PC-9 (cell line): ENCODE results near the gene SCGB1C1. TPM values are rescaled to one million over a fixed set of nuclear protein-coding genes. Genes with fewer than 3 reads are reported as not detected.

Experiments
- BruUV-seq: library from RNA; stranded (reverse); fragments of 400-500 nt; replicated peaks from 2 replicates; lab custom pipeline; 2021; lab: Mats Ljungman, UMichigan
- CTCF ChIA-PET: fragments of 300-600 bp; sonication (Branson Sonifier 250); formaldehyde crosslinking; loops from one replicate; lab custom pipeline; 2022; ENCODE audit warnings: antibody characterized with exemption; lab: Charles Lee
- POLR2A ChIA-PET: fragments of 300-600 bp; sonication (Branson Sonifier 250); formaldehyde crosslinking; loops from one replicate; lab custom pipeline; 2022; ENCODE audit warnings: antibody characterized with exemption; ENCODE audit not compliant: unreplicated experiment; lab: Charles Lee
- DNase-seq, 2 experiments: peaks; one replicate each; pipeline versions ENCODE4 v3.0.0 to v3.0.0-alpha.2; 2015 to 2022; ENCODE audit warnings: mixed read lengths in 1 of 2
- H2AFZ ChIP-seq: fragments of 200-600 bp; sonication (generic); 2 replicates; pipeline ENCODE4 v1.8.1; 2017; ENCODE audit warnings: antibody characterized with exemption
- H3F3A ChIP-seq: fragments of 200-600 bp; sonication (generic); 2 replicates; pipeline ENCODE4 v1.8.1; 2017; ENCODE audit warnings: antibody characterized with exemption, mild to moderate bottlenecking, low read depth; ENCODE audit not compliant: insufficient read depth
- H3K27ac ChIP-seq: fragments of 200-600 bp; sonication (generic); 2 replicates; pipeline ENCODE4 v1.6.1; 2016; ENCODE audit warnings: mixed run types
- H3K27me3 ChIP-seq: fragments of 200-600 bp; sonication (generic); 2 replicates; pipeline ENCODE4 v1.6.1; 2016; ENCODE audit warnings: low read depth, mixed run types; ENCODE audit not compliant: insufficient read depth
- H3K36me3 ChIP-seq: fragments of 200-600 bp; sonication (generic); 2 replicates; pipeline ENCODE4 v1.6.1; 2016; ENCODE audit warnings: low read depth, mixed run types
- H3K4me1 ChIP-seq: fragments of 200-600 bp; sonication (generic); replicated peaks from 2 replicates; pipeline ENCODE4 v1.6.1; 2016; ENCODE audit warnings: mixed run types; ENCODE audit not compliant: insufficient read depth
- H3K4me2 ChIP-seq: fragments of 200-600 bp; sonication (generic); 2 replicates; pipeline ENCODE4 v1.6.1; 2017; ENCODE audit warnings: mixed run types
- H3K4me3 ChIP-seq: fragments of 200-600 bp; sonication (generic); 2 replicates; pipeline ENCODE4 v1.6.1; 2016; ENCODE audit warnings: mixed run types
- H3K79me2 ChIP-seq: fragments of 200-600 bp; sonication (generic); 2 replicates; pipeline ENCODE4 v1.6.1; 2017; ENCODE audit warnings: low read depth, mixed run types
- H3K9me2 ChIP-seq: fragments of 200-600 bp; sonication (generic); 2 replicates; pipeline ENCODE4 v1.8.1; 2017; ENCODE audit warnings: mild to moderate bottlenecking; ENCODE audit not compliant: insufficient read depth
- H3K9me3 ChIP-seq: fragments of 200-600 bp; sonication (generic); 2 replicates; pipeline ENCODE4 v1.8.1; 2016; ENCODE audit warnings: low read depth; ENCODE audit not compliant: insufficient read depth
- H4K20me1 ChIP-seq: fragments of 200-600 bp; sonication (generic); 2 replicates; pipeline ENCODE4 v1.8.1; 2017; ENCODE audit not compliant: insufficient read depth
- EZH2 ChIP-seq: fragments of 200-600 bp; sonication (generic); IDR thresholded peaks from 2 replicates; pipeline ENCODE4 v1.8.0; 2017; ENCODE audit warnings: antibody characterized with exemption, low read depth
- intact Hi-C: fragments of 100-400 bp; cut with micrococcal nuclease; formaldehyde crosslinking; loops from one replicate; pipeline ENCODE4 v1.10.0; 2022; ENCODE audit not compliant: unreplicated experiment
- total RNA-seq: library from RNA; stranded (reverse); gene quantifications from 2 replicates; pipeline ENCODE4 v1.2.3, GENCODE V29; 2021
- TF ChIP-seq, protein P1 (sequence below): fragments of 200-600 bp; sonication (generic); conservative IDR thresholded peaks from 2 replicates; pipeline ENCODE4 v1.6.1; 2017; ENCODE audit warnings: mixed run types, antibody characterized with exemption, mild to moderate bottlenecking, moderate library complexity

Gene SCGB1C1
- total RNA-seq, 1 experiment from 2014 or later = not detected

- peak overlapping the region; percentile 51 for H3K27ac ChIP-seq
- no peaks in the 10 kb centered on the region for H3K9me3 ChIP-seq
- H3K4me2 ChIP-seq = peak overlapping the region; percentile 99
- BruUV-seq = TSS peak; percentile 17
- peaks cover 51% of the 10 kb centered on the region for H3K79me2 ChIP-seq
- intact Hi-C loops = loop anchor here (1.0 to 5.0 kb wide), 2 partner anchors 30 to 256 kb away; partner anchors contain the start of genes PSMD13 and SIRT3
- TF ChIP-seq EZH2 = no peak
- TF ChIP-seq, protein P1, sequence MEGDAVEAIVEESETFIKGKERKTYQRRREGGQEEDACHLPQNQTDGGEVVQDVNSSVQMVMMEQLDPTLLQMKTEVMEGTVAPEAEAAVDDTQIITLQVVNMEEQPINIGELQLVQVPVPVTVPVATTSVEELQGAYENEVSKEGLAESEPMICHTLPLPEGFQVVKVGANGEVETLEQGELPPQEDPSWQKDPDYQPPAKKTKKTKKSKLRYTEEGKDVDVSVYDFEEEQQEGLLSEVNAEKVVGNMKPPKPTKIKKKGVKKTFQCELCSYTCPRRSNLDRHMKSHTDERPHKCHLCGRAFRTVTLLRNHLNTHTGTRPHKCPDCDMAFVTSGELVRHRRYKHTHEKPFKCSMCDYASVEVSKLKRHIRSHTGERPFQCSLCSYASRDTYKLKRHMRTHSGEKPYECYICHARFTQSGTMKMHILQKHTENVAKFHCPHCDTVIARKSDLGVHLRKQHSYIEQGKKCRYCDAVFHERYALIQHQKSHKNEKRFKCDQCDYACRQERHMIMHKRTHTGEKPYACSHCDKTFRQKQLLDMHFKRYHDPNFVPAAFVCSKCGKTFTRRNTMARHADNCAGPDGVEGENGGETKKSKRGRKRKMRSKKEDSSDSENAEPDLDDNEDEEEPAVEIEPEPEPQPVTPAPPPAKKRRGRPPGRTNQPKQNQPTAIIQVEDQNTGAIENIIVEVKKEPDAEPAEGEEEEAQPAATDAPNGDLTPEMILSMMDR = no peak
- ChIA-PET POLR2A (interaction anchor here (0.5 to 0.9 kb wide), 7 partner anchors 45 to 571 kb away, joined by 3 to 8 read pairs (median 5); partner anchors contain the start of gene PHRF1), CTCF (no interaction called here)
- peak overlapping the region; percentile 70 for H2AFZ ChIP-seq
- no peaks in the 10 kb centered on the region for H3K9me2 ChIP-seq
- H3K4me1 ChIP-seq = peaks cover 11% of the 10 kb centered on the region
- H4K20me1 ChIP-seq = peaks cover 11% of the 10 kb centered on the region; the same call in 1 of the 2 replicates
- no peaks in the 10 kb centered on the region for H3K36me3 ChIP-seq
- H3K4me3 ChIP-seq = peak overlapping the region; percentile 67
- no peak for DNase-seq
- H3K27me3 ChIP-seq = no peaks in the 10 kb centered on the region
- H3F3A ChIP-seq = peaks cover 10% of the 10 kb centered on the region
Observed at GRCh38 chr11:206526-207207, 13.8 kb downstream of the SCGB1C1 start.

GRCh38 chr11:207208-207862 lies 14.5 kb downstream of the SCGB1C1 start, which contains the start of the genes BET1L and RIC8A:
Gene BET1L, minus strand, starts transcription at chr11:207399. Its CDS starts 78 bp downstream, at chr11:207321.
Gene RIC8A, plus strand, starts transcription at chr11:207708. Its CDS starts 1,147 bp downstream, at chr11:208855.
- peak within 1 kb of the TSS; percentile 67 for H3K4me3 ChIP-seq
- peak within 1 kb of the TSS; percentile 99 for H3K4me2 ChIP-seq
- H3K27me3 ChIP-seq = no peaks in the 10 kb centered on the region
- CTCF ChIA-PET = no interaction called here
- H3K4me1 ChIP-seq = peaks cover 11% of the 10 kb centered on the region
- H3K79me2 ChIP-seq = peaks cover 51% of the 10 kb centered on the region
- peak within 1 kb of the TSS; percentile 80 for H2AFZ ChIP-seq
- H4K20me1 ChIP-seq = peaks cover 11% of the 10 kb centered on the region; the same call in 1 of the 2 replicates
- peaks cover 10% of the 10 kb centered on the region for H3F3A ChIP-seq
- POLR2A ChIA-PET = interaction anchor here (0.5 to 0.9 kb wide), 10 partner anchors 45 to 571 kb away, joined by 3 to 9 read pairs (median 5); partner anchors contain the start of gene PHRF1
- no peaks in the 10 kb centered on the region for H3K9me2 ChIP-seq
- peak within 1 kb of the TSS; percentile 89 for H3K27ac ChIP-seq
- H3K36me3 ChIP-seq = no peaks in the 10 kb centered on the region
- intact Hi-C loops = loop anchor here (1.0 to 5.0 kb wide), 2 partner anchors 29 to 255 kb away; partner anchors contain the start of genes PSMD13 and SIRT3
- TF ChIP-seq, protein P1 = no peak
- no peak for TF ChIP-seq EZH2
- peak; percentile 89 to 95 for DNase-seq
- no TSS peak for BruUV-seq
- no peaks in the 10 kb centered on the region for H3K9me3 ChIP-seq

- intact Hi-C loops = loop anchor here (1.0 to 5.0 kb wide), 2 partner anchors 28 to 254 kb away; partner anchors contain the start of genes PSMD13 and SIRT3
- H3K27me3 ChIP-seq = no peaks in the 10 kb centered on the region
- H3K4me3 ChIP-seq = peak overlapping the region; percentile 67
- H3K4me1 ChIP-seq = peaks cover 11% of the 10 kb centered on the region
- H3K36me3 ChIP-seq = no peaks in the 10 kb centered on the region
- ChIA-PET CTCF (no interaction called here), POLR2A (interaction anchor here (0.6 to 0.9 kb wide), 6 partner anchors 21 to 433 kb away, joined by 4 to 9 read pairs (median 5); no protein-coding TSS in a partner anchor)
- no peak for TF ChIP-seq EZH2
- TF ChIP-seq, protein P1 = no peak
- peak overlapping the region; percentile 80 for H3K4me2 ChIP-seq
- peaks cover 10% of the 10 kb centered on the region for H3F3A ChIP-seq
- peaks cover 51% of the 10 kb centered on the region for H3K79me2 ChIP-seq
- TSS peak; percentile 74 for BruUV-seq
- H3K27ac ChIP-seq = peak overlapping the region; percentile 89
- peaks cover 11% of the 10 kb centered on the region; the same call in 1 of the 2 replicates for H4K20me1 ChIP-seq
- no peak for DNase-seq
- H3K9me2 ChIP-seq = no peaks in the 10 kb centered on the region
- H2AFZ ChIP-seq = peak overlapping the region; percentile 80
- H3K9me3 ChIP-seq = no peaks in the 10 kb centered on the region
Observed at GRCh38 chr11:207863-208180, 14.9 kb downstream of the SCGB1C1 start.
